DND-41 (cell line): Measurements from ENCODE around the gene NEB.

ENCODE experiments used
- ATAC-seq: fragments of 200-7000 bp; cut with Tn5 transposase; 3 replicates; pipeline ENCODE4 v1.9.1; 2021; ENCODE audit warnings: low read depth; ENCODE audit not compliant: insufficient read depth
- DNase-seq: peaks from one replicate; pipeline ENCODE4 v3.0.0-alpha.2; 2020
- H2AFZ ChIP-seq: 2 replicates; pipeline ENCODE4 v1.6.0; 2012; ENCODE audit warnings: low read depth, low read length
- H3K27ac ChIP-seq: 2 replicates; pipeline ENCODE4 v1.5.1; 2012; ENCODE audit warnings: low read length, inconsistent platforms
- H3K27me3 ChIP-seq: fragments of 200-600 bp; sonication (generic); 2 replicates; pipeline ENCODE4 v1.6.0; 2012; ENCODE audit warnings: low read length, mild to moderate bottlenecking, inconsistent platforms; ENCODE audit not compliant: insufficient read depth, poor library complexity
- H3K36me3 ChIP-seq: 2 replicates; pipeline ENCODE4 v1.5.1; 2012; ENCODE audit warnings: low read length, inconsistent platforms; ENCODE audit not compliant: insufficient read depth
- H3K4me1 ChIP-seq: 2 replicates; pipeline ENCODE4 v1.5.1; 2012; ENCODE audit warnings: mild to moderate bottlenecking, low read length; ENCODE audit not compliant: insufficient read depth
- H3K4me2 ChIP-seq: 2 replicates; pipeline ENCODE4 v1.6.0; 2012; ENCODE audit warnings: mild to moderate bottlenecking, moderate library complexity, low read length, inconsistent platforms; ENCODE audit not compliant: insufficient read depth
- H3K4me3 ChIP-seq, 2 experiments: fragments of 200-600 bp in 1 of 2; shearing (Covaris generic) in 1 of 2; 2 replicates each; pipeline ENCODE4 v1.5.1; 2012 to 2016; ENCODE audit warnings: inconsistent platforms in 2 of 2, low read length in 2 of 2, mild to moderate bottlenecking in 2 of 2, low read depth in 1 of 2, moderate library complexity in 1 of 2
- H3K79me2 ChIP-seq: 2 replicates; pipeline ENCODE4 v1.6.0; 2012; ENCODE audit warnings: low read length, inconsistent platforms; ENCODE audit not compliant: insufficient read depth
- H3K9ac ChIP-seq: 2 replicates; pipeline ENCODE4 v1.6.0; 2012; ENCODE audit warnings: low read depth, mild to moderate bottlenecking, inconsistent platforms, low read length, moderate library complexity
- H3K9me3 ChIP-seq: 2 replicates; pipeline ENCODE4 v1.5.1; 2012; ENCODE audit warnings: low read length, moderate library complexity, mild to moderate bottlenecking, inconsistent platforms; ENCODE audit not compliant: insufficient read depth, severe bottlenecking
- H4K20me1 ChIP-seq: 2 replicates; pipeline ENCODE4 v1.6.0; 2012; ENCODE audit warnings: low read length; ENCODE audit not compliant: insufficient read depth
- CTCF ChIP-seq: IDR thresholded peaks from 2 replicates; pipeline ENCODE4 v1.5.1; 2012; ENCODE audit warnings: borderline replicate concordance, low read length, moderate library complexity, mild to moderate bottlenecking; ENCODE audit not compliant: poor library complexity, severe bottlenecking; ENCODE audit errors: extremely low read depth
- EZH2 ChIP-seq: IDR thresholded peaks from 3 replicates; pipeline ENCODE4 v1.6.1; 2012; ENCODE audit warnings: borderline replicate concordance, low read depth, mild to moderate bottlenecking, moderate library complexity, low read length, inconsistent platforms; ENCODE audit not compliant: severe bottlenecking

NEB gene

GRCh38 chr2:151630372-151630771, 103.9 kb downstream of the NEB start:
- TF ChIP-seq CTCF: no peak
- no peak for TF ChIP-seq EZH2
- no peak overlapping the region for H3K4me2 ChIP-seq
- H2AFZ ChIP-seq: no peak overlapping the region
- ATAC-seq (no peak), DNase-seq (no peak)
- H3K27ac ChIP-seq: no peak overlapping the region
- H3K4me3 ChIP-seq: no peak overlapping the region
- H3K9me3 ChIP-seq: no peaks in the 10 kb centered on the region
- H3K79me2 ChIP-seq: no peaks in the 10 kb centered on the region
- no peaks in the 10 kb centered on the region for H4K20me1 ChIP-seq
- H3K36me3 ChIP-seq: no peaks in the 10 kb centered on the region
- H3K9ac ChIP-seq: no peak overlapping the region
- no peaks in the 10 kb centered on the region for H3K27me3 ChIP-seq
- no peaks in the 10 kb centered on the region for H3K4me1 ChIP-seq

- H3K79me2 ChIP-seq: no peaks in the 10 kb centered on the region
- no peak overlapping the region for H3K4me2 ChIP-seq
- no peak overlapping the region for H3K27ac ChIP-seq
- no peaks in the 10 kb centered on the region for H4K20me1 ChIP-seq
- no peak overlapping the region for H2AFZ ChIP-seq
- no peak for TF ChIP-seq EZH2
- H3K4me1 ChIP-seq: no peaks in the 10 kb centered on the region
- DNase-seq: no peak
- no peak overlapping the region for H3K4me3 ChIP-seq
- no peaks in the 10 kb centered on the region for H3K36me3 ChIP-seq
- ATAC-seq: no peak
- no peak overlapping the region for H3K9ac ChIP-seq
- no peaks in the 10 kb centered on the region for H3K9me3 ChIP-seq
- H3K27me3 ChIP-seq: no peaks in the 10 kb centered on the region
Measured at GRCh38 chr2:151627353-151627752, 106.9 kb downstream of the NEB start.

GRCh38 chr2:151624271-151624670, 110.0 kb downstream of the NEB start:
- Histone ChIP-seq H3K27me3 (no peaks in the 10 kb centered on the region), H3K36me3 (no peaks in the 10 kb centered on the region), H3K4me3 (no peak overlapping the region), H3K79me2 (no peaks in the 10 kb centered on the region), H3K9me3 (no peaks in the 10 kb centered on the region), H3K4me1 (no peaks in the 10 kb centered on the region), H2AFZ (no peak overlapping the region), H3K4me2 (no peak overlapping the region), H4K20me1 (no peaks in the 10 kb centered on the region), H3K9ac (no peak overlapping the region), H3K27ac (no peak overlapping the region)
- ATAC-seq: no peak
- TF ChIP-seq EZH2: no peak
- TF ChIP-seq CTCF: no peak
- no peak for DNase-seq

- DNase-seq: no peak
- Histone ChIP-seq H3K4me1 (no peaks in the 10 kb centered on the region), H3K36me3 (no peaks in the 10 kb centered on the region), H3K9me3 (no peaks in the 10 kb centered on the region), H3K4me2 (no peak overlapping the region), H3K27me3 (no peaks in the 10 kb centered on the region), H3K27ac (no peak overlapping the region), H4K20me1 (no peaks in the 10 kb centered on the region), H2AFZ (no peak overlapping the region), H3K79me2 (no peaks in the 10 kb centered on the region), H3K4me3 (no peak overlapping the region), H3K9ac (no peak overlapping the region)
- no peak for TF ChIP-seq CTCF
- ATAC-seq: no peak
Measured at GRCh38 chr2:151623631-151624030, 110.6 kb downstream of the NEB start.
